Stimulated activated CD8-positive, alpha-beta memory T cell treated with anti-CD3 and anti-CD28 coated beads, Interleukin-4, amount 100 ng/mL, for 1 hour (primary cell): ENCODE data around the gene SYNGR1.

ENCODE experiments used
- DNase-seq, 2 donors: peaks; one replicate each; pipeline ENCODE4 v3.0.0-alpha.2; 2020; ENCODE audit warnings: low read depth in 2 of 2, low spot score in 1 of 2

SYNGR1 gene

GRCh38 chr22:39368461-39368911, 18.7 kb downstream of the SYNGR1 start:
- DNase-seq, result no peak

DNA sequence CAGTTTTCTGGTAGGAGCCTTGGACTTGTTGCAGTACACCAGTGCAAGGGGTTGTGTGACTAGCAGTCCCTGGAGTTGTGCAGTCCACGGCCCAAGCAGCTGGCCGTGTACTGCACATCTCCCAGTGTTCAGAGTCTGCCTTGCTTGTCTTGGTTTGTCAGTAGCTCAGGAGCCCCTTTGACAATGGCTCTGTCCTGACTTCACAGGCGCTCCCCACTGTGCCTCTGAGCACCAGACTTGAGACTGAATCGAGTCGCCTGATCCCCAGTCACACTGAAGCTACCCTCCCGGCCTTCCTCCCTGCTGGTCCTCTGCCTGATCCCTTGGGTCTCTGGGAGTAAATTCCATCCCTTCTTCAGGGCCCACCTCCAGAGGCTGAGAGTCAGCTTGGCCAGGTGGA, 19.4 kb downstream of the SYNGR1 start:
- no peak for DNase-seq

DNA sequence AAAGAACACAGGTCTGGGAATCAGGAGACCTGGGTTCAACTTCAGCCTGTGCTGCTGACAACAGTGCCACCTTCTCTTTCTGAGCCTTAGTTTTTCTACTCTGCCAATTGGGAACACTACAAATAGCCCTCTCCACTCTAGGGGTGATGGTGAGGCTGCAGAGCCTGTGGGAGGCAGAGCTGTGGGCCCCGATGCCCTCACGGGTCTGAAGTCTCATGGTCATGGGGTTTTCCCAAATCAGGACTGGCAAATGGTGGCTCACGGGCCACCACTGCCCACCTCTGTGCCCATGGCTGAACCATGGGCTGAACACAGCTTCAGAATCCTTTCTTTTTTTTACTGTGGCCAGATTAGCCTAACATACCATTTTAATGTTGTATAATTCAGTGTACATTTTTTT, 19.8 kb downstream of the SYNGR1 start:
- DNase-seq, result no peak

DNA sequence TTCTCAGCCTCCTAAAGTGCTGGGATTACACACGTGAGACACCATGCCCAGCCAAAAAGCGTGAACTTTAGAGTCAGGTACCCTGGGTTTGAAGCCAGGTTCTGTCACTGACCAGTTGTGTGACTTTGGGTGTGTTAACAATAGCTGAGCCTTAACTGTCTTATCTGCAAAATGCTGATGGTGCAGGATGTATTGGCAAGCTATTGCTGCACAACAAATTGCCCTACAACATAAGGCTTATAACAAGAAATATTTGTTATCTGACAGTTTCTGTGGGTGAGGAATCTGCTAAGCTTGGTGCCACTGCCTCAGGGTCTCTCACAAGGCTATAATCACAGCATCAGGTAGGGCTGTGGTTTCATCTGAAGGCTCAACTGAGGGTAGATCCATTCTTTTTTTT, 21.9 kb downstream of the SYNGR1 start:
- DNase-seq, result no peak

- DNase-seq, result no peak
These were observed 24.4 kb downstream of the SYNGR1 start for GRCh38 chr22:39374191-39374590.

- DNase-seq, result no peak
These were observed 25.0 kb downstream of the SYNGR1 start for GRCh38 chr22:39374801-39375200.

DNA sequence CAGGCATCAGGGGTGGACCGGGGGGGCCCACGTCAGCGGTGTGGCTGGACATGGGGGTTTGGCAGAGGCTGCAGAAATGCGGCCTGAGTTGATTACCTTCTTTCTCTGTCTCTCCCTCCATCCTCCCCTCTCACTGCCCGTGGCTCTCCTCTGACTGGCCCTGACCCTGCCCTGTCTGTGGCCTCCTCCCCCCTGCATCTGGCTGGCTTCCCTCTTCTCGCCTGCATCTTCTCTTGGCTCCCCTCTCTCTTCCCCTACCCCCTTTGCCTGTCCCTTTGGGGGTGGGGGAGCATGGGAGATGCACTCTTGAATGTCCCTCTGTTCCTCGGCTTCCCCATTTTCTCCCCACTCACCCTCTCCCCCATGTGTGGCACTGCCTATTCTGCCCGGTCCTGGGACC, 25.9 kb downstream of the SYNGR1 start:
- DNase-seq, result no peak

- no peak for DNase-seq
These were observed 30.3 kb downstream of the SYNGR1 start for GRCh38 chr22:39379756-39380730.

GRCh38 chr22:39381009-39381755, 31.4 kb downstream of the SYNGR1 start:
- no peak for DNase-seq

GRCh38 chr22:39381930-39382329, 32.1 kb downstream of the SYNGR1 start:
- DNase-seq, result no peak

GRCh38 chr22:39382410-39382809, 32.6 kb downstream of the SYNGR1 start:
- no peak for DNase-seq

DNA sequence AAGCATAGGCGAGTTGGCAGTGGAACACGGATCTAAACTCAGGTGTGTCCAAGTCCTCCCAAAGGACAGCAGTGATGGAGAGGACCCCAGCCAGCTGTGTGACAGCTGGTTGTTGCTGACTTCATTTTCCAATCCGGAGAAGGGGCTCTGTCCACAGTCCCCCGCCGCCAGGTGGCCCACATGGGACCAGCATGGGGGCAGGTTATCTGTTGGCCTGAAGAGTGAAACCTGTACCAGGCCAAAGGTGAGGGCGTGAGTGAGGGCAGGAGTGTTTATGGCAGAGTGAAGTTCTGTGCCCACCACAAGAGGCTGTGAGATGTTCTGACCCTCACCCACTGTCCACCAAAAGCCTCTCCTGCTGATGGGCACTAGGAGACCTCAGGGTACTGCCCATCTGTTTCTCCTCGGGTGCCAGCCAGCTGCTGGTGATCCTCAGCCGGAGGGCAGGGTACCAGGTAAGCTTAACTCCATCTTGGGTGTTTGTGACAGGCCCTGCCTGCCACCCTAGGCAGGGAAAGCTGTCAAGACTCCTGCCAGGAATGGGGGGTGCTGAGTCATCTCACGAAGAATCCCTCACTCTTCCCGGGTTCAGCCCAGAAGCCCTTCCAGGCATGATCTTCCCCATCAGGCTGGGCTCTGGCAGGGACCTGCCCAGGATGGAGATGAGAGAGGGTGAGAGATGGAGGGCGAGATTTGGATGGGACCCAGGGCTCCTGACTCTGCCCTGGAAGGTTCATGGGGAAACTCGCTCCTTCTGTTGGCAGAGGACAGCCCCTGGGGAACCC, 34.2 kb downstream of the SYNGR1 start:
- no peak for DNase-seq

DNA sequence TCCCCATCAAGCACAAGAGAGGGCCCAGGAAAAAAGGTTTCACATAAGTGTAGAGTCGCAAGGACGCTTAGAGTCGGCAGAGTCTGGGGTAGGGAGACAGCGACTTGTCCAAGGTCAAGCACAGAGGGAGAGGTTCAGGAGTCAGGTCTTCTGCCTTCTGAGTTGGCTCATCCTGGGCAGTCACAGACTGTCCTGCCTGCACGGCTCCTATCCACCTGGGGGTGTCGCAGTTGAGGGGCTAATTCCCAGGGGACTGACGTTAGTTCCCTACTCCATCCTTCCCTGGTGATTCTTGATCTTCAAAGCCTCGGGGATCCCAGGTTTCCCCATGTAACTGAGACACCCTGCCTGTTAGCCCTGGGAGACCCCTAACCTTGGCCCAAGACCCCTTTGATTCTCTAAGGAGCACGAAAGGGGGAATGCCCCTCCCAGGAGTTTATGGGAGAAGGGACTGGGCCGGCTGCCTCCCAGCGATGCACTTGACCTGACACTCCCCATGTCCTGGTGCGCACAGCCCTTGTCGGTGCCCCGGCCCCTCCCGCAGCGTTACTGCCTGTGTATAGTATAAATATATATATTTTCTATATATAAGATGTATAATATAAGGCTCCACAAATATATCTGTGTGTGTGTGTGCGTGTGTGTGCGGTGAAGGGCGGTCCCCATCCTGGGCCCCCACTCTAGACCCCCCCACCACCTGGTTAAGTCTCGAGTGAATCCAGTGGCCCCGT, 35.1 kb downstream of the SYNGR1 start:
- DNase-seq, result no peak

DNA sequence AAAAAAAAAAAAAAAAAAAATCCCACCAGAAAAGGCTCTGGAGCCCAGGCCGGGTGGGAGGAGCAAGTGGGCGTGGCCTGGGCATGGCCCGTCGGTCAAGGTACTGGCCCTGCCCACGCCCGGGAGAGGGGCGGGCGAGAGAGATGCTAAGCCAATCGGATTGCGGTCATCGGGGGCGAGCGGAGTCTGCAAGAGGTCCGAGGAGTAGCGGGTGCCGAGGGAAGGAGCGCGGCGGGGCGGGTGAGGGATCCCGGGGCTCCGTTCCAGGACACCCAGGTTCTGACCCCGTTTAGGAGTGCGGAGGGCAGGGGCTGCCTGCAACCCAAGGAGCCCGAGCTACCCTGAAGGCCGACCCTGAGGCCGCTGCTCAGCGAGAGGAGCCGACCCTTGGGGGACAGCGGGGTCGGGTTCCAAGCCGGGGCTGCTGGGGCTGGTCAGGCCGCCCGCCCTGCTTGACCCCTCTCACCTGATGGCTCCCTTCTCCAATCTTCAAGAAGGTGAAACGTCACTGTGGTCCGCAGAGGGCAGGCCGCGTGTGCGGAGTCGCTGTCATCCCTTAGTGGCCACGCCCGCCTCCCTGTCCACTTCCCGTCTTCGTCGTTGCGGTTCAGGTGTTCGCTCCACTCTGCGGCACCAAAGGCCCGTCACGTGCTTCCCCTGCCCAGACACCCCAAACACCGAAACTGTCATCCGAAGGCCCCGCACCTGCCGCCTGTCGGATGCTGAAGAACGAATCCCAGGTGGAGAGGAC, 38.6 kb downstream of the SYNGR1 start:
- peak; percentile 45 to 46 for DNase-seq

- DNase-seq, result no peak
These were observed 39.6 kb downstream of the SYNGR1 start for GRCh38 chr22:39389420-39389819.

GRCh38 chr22:39392341-39392948, 42.7 kb downstream of the SYNGR1 start:
- DNase-seq, result no peak

GRCh38 chr22:39395936-39396796, 46.4 kb downstream of the SYNGR1 start:
- no peak for DNase-seq

GRCh38 chr22:39396797-39397195, 47.0 kb downstream of the SYNGR1 start:
- no peak for DNase-seq

GRCh38 chr22:39401301-39401631, 51.5 kb downstream of the SYNGR1 start:
- DNase-seq, result no peak
